ENCODE data around the gene TCL1B. TPM values are rescaled to one million over a fixed set of nuclear protein-coding genes. Genes with fewer than 3 reads are reported as not detected.

The TCL1B gene
- total RNA-seq, 2 experiments from 2014 or later: not detected

- H3K9me3 ChIP-seq (ENCODE audit: control insufficient read depth in 1 of 2, insufficient read depth in 1 of 2, low read length in 2 of 2): no peaks in the 10 kb centered on the region
- H3K36me3 ChIP-seq (ENCODE audit: insufficient read depth, low read length): no peaks in the 10 kb centered on the region
- DNase-seq (no peak), ATAC-seq (ENCODE audit: poor library complexity) (no peak)
- no peak overlapping the region for H3K4me3 ChIP-seq (ENCODE audit: low read length)
- peaks cover 0 to 10% of the 10 kb centered on the region in 2 experiments for H3K27me3 ChIP-seq (ENCODE audit: control insufficient read depth in 1 of 2, insufficient read depth in 2 of 2, low read length in 2 of 2)
- Mint-ChIP-seq H3K27me3 (peaks cover 40% of the 10 kb centered on the region), H3K4me3 (no peak overlapping the region), H3K27ac (no peak overlapping the region), H3K36me3 (ENCODE audit: low read depth) (no peaks in the 10 kb centered on the region), H3K4me1 (ENCODE audit: low read depth) (peaks cover 6% of the 10 kb centered on the region), H3K9me3 (no peaks in the 10 kb centered on the region)
- CTCF ChIA-PET: no interaction called here
- intact Hi-C loops (cut with DNase I, micrococcal nuclease): no loop called here
- POLR2A ChIA-PET: no interaction called here
- no peak overlapping the region for H3K27ac ChIP-seq (ENCODE audit: low read depth in 1 of 2, low read length in 2 of 2)
- no peak for TF ChIP-seq CTCF (IDR thresholded peaks at IDR 0.05)
- H3K4me1 ChIP-seq (ENCODE audit: insufficient read depth, low read length): no peaks in the 10 kb centered on the region
Measured at GRCh38 chr14:95656634-95657033, 29.6 kb upstream of the TCL1B start.

DNA sequence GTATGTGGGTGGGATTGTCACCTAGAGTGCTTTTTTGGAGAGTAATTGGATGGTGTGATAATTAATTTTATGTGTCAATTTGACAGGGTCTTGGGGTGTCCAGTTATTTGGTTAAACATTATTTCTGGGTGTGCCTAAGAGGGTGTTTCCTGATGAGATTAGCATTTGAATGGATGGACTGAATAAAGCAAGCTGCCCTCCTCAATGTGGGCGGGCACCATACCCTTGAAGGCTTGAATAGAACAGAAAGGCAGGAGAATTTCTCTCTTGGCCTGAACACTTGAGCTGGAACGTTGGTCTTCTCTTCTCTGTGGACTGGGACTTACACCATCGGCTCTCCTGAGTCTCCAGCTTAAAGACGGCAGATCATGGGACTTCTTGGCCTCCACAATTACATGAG lies 28.8 kb upstream of the TCL1B start:
- Histone ChIP-seq H3K9me3 (ENCODE audit: control insufficient read depth in 1 of 2, insufficient read depth in 1 of 2, low read length in 2 of 2) (no peaks in the 10 kb centered on the region), H3K27ac (ENCODE audit: low read depth in 1 of 2, low read length in 2 of 2) (no peak overlapping the region), H3K27me3 (ENCODE audit: control insufficient read depth in 1 of 2, insufficient read depth in 2 of 2, low read length in 2 of 2) (peaks cover 0 to 10% of the 10 kb centered on the region in 2 experiments), H3K4me1 (ENCODE audit: insufficient read depth, low read length) (no peaks in the 10 kb centered on the region), H3K4me3 (ENCODE audit: low read length) (no peak overlapping the region), H3K36me3 (ENCODE audit: insufficient read depth, low read length) (no peaks in the 10 kb centered on the region)
- intact Hi-C loops (cut with DNase I, micrococcal nuclease): no loop called here
- ChIA-PET POLR2A (no interaction called here), CTCF (no interaction called here)
- ATAC-seq (ENCODE audit: poor library complexity) (no peak), DNase-seq (no peak)
- Mint-ChIP-seq H3K36me3 (ENCODE audit: low read depth) (no peaks in the 10 kb centered on the region), H3K4me1 (ENCODE audit: low read depth) (no peaks in the 10 kb centered on the region), H3K27me3 (peaks cover 42% of the 10 kb centered on the region), H3K27ac (no peak overlapping the region), H3K4me3 (no peak overlapping the region), H3K9me3 (no peaks in the 10 kb centered on the region)
- no peak for TF ChIP-seq CTCF (IDR thresholded peaks at IDR 0.05)

DNA sequence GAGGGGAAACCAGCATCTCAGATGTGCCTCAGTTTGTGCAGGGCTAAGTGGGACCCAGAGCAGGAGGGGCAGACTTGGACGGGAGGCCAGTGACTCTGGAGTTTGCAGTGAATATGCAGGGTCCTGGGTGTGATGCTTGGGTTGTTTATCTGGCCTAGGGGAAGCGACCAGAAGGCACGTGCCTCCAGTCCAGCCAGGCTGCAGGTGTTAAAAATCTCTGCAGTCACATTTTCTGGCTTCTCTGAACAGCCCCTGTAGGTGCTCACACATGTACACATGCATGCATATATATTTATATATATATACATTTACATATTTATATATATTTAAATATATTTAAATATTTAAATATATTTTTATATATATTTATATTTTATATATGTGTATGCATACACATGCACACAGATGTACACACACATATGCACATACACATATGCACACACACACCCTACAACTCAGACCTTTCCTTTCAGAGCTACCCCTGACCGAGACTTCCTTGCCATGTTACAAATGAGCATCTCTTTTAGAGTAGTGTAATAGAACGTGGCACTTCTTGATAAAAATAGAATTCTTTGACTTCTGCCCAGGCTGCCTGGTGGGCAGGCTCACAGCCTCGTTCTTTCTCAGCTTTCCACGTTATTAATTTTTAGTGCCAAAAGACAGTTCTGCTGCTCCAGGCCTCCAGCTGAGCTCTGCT lies 26.8 kb upstream of the TCL1B start:
- H3K9me3 ChIP-seq (ENCODE audit: control insufficient read depth in 1 of 2, insufficient read depth in 1 of 2, low read length in 2 of 2): no peaks in the 10 kb centered on the region
- no peak overlapping the region for H3K27ac Mint-ChIP-seq
- ChIA-PET CTCF (no interaction called here), POLR2A (no interaction called here)
- H3K36me3 ChIP-seq (ENCODE audit: insufficient read depth, low read length): no peaks in the 10 kb centered on the region
- H3K4me1 Mint-ChIP-seq (ENCODE audit: low read depth): no peaks in the 10 kb centered on the region
- no peaks in the 10 kb centered on the region for H3K36me3 Mint-ChIP-seq (ENCODE audit: low read depth)
- H3K27me3 Mint-ChIP-seq: peaks cover 42% of the 10 kb centered on the region
- no peak overlapping the region for H3K27ac ChIP-seq (ENCODE audit: low read depth in 1 of 2, low read length in 2 of 2)
- H3K27me3 ChIP-seq (ENCODE audit: control insufficient read depth in 1 of 2, insufficient read depth in 2 of 2, low read length in 2 of 2): peaks cover 0 to 10% of the 10 kb centered on the region in 2 experiments
- H3K4me1 ChIP-seq (ENCODE audit: insufficient read depth, low read length): no peaks in the 10 kb centered on the region
- H3K4me3 ChIP-seq (ENCODE audit: low read length): no peak overlapping the region
- H3K4me3 Mint-ChIP-seq: no peak overlapping the region
- DNase-seq (no peak), ATAC-seq (ENCODE audit: poor library complexity) (no peak)
- no peaks in the 10 kb centered on the region for H3K9me3 Mint-ChIP-seq
- intact Hi-C loops (cut with DNase I, micrococcal nuclease): no loop called here
- no peak for TF ChIP-seq CTCF (IDR thresholded peaks at IDR 0.05)

All from CD4-positive, alpha-beta T cell (primary cell).